Caco-2 (cell line): ENCODE data around the gene CACNA1S. TPM values are rescaled to one million over a fixed set of nuclear protein-coding genes. Genes with fewer than 3 reads are reported as not detected.
A peak's percentile ranks its signal among the peaks of the same experiment; 100 is the strongest.

Experiments used
- BruUV-seq: library from RNA; stranded (reverse); fragments of 400-500 nt; replicated peaks from 2 replicates; lab custom pipeline; 2021; lab: Mats Ljungman, UMichigan
- CTCF ChIA-PET: fragments of 300-600 bp; sonication (Branson Sonifier 250); formaldehyde crosslinking; loops from one replicate; lab custom pipeline; 2022; ENCODE audit warnings: antibody characterized with exemption; lab: Charles Lee
- POLR2A ChIA-PET: fragments of 300-600 bp; sonication (Branson Sonifier 250); formaldehyde crosslinking; loops from one replicate; lab custom pipeline; 2022; ENCODE audit warnings: antibody characterized with exemption; lab: Charles Lee
- DNase-seq, 2 experiments: peaks; one replicate each; pipeline versions ENCODE4 v3.0.0 to v3.0.0-alpha.2; 2020 to 2022
- H3K27me3 ChIP-seq: replicated peaks from 2 replicates; pipeline ENCODE4 v1.6.0; 2011; ENCODE audit warnings: low read length; ENCODE audit not compliant: control insufficient read depth, insufficient read depth
- H3K36me3 ChIP-seq: 2 replicates; pipeline ENCODE4 v1.5.1; 2011; ENCODE audit warnings: low read length; ENCODE audit not compliant: control insufficient read depth, insufficient read depth
- H3K4me1 ChIP-seq: fragments of 250-450 bp; sonication (Bioruptor Pico); 2 replicates; pipeline ENCODE4 v1.5.1; 2020; ENCODE audit warnings: mild to moderate bottlenecking
- H3K4me3 ChIP-seq: 2 replicates; pipeline ENCODE4 v1.5.1; 2011; ENCODE audit warnings: low read depth, mild to moderate bottlenecking, control low read depth, low read length
- H3K9me3 ChIP-seq: fragments of 250-450 bp; sonication (Bioruptor Pico); 2 replicates; pipeline ENCODE4 v1.5.1; 2020; ENCODE audit warnings: mild to moderate bottlenecking, moderate library complexity
- H3K27ac Mint-ChIP-seq: one replicate; pipeline ENCODE4 v1.8.0; 2022; ENCODE audit warnings: mixed read lengths; ENCODE audit not compliant: unreplicated experiment
- H3K27me3 Mint-ChIP-seq: one replicate; pipeline ENCODE4 v1.8.0; 2022; ENCODE audit warnings: mixed read lengths; ENCODE audit not compliant: insufficient read depth, unreplicated experiment
- H3K36me3 Mint-ChIP-seq: one replicate; pipeline ENCODE4 v1.8.0; 2022; ENCODE audit warnings: mild to moderate bottlenecking, mixed read lengths; ENCODE audit not compliant: insufficient read depth, unreplicated experiment
- H3K4me1 Mint-ChIP-seq: one replicate; pipeline ENCODE4 v1.8.0; 2022; ENCODE audit warnings: low read depth, mixed read lengths; ENCODE audit not compliant: unreplicated experiment
- H3K4me3 Mint-ChIP-seq: one replicate; pipeline ENCODE4 v1.8.0; 2022; ENCODE audit warnings: mild to moderate bottlenecking, moderate library complexity, mixed read lengths; ENCODE audit not compliant: unreplicated experiment
- H3K9me3 Mint-ChIP-seq: one replicate; pipeline ENCODE4 v1.8.0; 2022; ENCODE audit warnings: mixed read lengths; ENCODE audit not compliant: unreplicated experiment
- CTCF ChIP-seq, 2 experiments: fragments of 200-600 bp in 1 of 2; IDR thresholded peaks; 1 replicate in 1 of 2; 2 replicates in 1 of 2; pipeline versions ENCODE4 v1.5.1 to v1.8.0; 2011 to 2022; ENCODE audit warnings: antibody characterized with exemption in 1 of 2, control low read depth in 1 of 2, inconsistent platforms in 1 of 2, low read depth in 1 of 2, low read length in 1 of 2, mild to moderate bottlenecking in 1 of 2, moderate library complexity in 1 of 2; ENCODE audit not compliant: insufficient read depth in 1 of 2, severe bottlenecking in 1 of 2, unreplicated experiment in 1 of 2
- intact Hi-C: fragments of 100-400 bp; cut with micrococcal nuclease; formaldehyde crosslinking; loops from one replicate; pipeline ENCODE4 v1.10.0; 2022; ENCODE audit not compliant: unreplicated experiment
- total RNA-seq: library from RNA; stranded (reverse); gene quantifications from 2 replicates; pipeline ENCODE4 v1.2.3, GENCODE V29; 2022

Gene CACNA1S
- total RNA-seq, 1 experiment from 2014 or later = 0.07 TPM

- no peaks in the 10 kb centered on the region for H3K36me3 Mint-ChIP-seq
- POLR2A ChIA-PET = no interaction called here
- H3K4me3 ChIP-seq = no peak overlapping the region
- no peaks in the 10 kb centered on the region for H3K27me3 ChIP-seq
- DNase-seq = peak in 1 of 2 experiments; percentile 30
- CTCF ChIA-PET = interaction anchor here (0.8 to 1.1 kb wide), 2 partner anchors 8 to 25 kb away, joined by 3 to 4 read pairs; no protein-coding TSS in a partner anchor
- H3K4me1 Mint-ChIP-seq = peaks cover 15% of the 10 kb centered on the region
- intact Hi-C loops = loop anchor here (5.0 kb wide), 2 partner anchors 69 to 219 kb away; partner anchors contain the start of gene INAVA
- no TSS peak for BruUV-seq
- H3K4me1 ChIP-seq = 0 out of 2 replicates have a peak, but pooled peaks cover 9% of the 10 kb centered on the region
- H3K36me3 ChIP-seq = no peaks in the 10 kb centered on the region
- no peaks in the 10 kb centered on the region for H3K27me3 Mint-ChIP-seq
- no peaks in the 10 kb centered on the region for H3K9me3 ChIP-seq
- H3K4me3 Mint-ChIP-seq = no peak overlapping the region
- TF ChIP-seq CTCF (IDR thresholded peaks at IDR 0.05; ENCODE audit: insufficient read depth in 1 of 2, low read depth in 1 of 2, low read length in 1 of 2, severe bottlenecking in 1 of 2, unreplicated experiment in 1 of 2) = no peak
- H3K27ac Mint-ChIP-seq = peak overlapping the region; percentile 10
- no peaks in the 10 kb centered on the region for H3K9me3 Mint-ChIP-seq
Observed at GRCh38 chr1:201111156-201111555, 1.1 kb downstream of the CACNA1S start.

DNA sequence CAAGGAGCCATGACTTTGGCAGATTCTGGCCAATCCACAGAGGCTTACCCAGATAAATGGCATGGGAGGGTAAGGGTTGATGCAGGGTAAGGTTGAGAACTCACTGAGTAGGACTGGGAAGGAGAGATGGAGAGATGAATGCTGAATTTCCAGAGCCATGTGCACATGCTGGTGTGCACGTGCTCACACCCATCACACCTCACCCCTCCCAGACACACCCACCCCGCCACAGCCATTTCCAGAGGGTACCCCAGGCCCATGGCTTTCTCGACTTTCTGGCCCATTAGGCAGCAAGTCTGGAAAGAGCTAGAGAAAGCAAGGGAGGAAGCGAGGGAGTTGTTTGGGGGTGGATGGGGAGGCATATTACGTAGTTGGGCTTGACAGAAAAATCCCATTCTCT lies 1.6 kb downstream of the CACNA1S start:
- Mint-ChIP-seq H3K27me3 (no peaks in the 10 kb centered on the region), H3K27ac (peak overlapping the region; percentile 10), H3K36me3 (no peaks in the 10 kb centered on the region), H3K4me1 (peaks cover 15% of the 10 kb centered on the region), H3K4me3 (no peak overlapping the region), H3K9me3 (no peaks in the 10 kb centered on the region)
- 0 out of 2 replicates have a peak, but pooled peaks cover 9% of the 10 kb centered on the region for H3K4me1 ChIP-seq
- no peak for DNase-seq
- intact Hi-C loops = loop anchor here (5.0 kb wide), 2 partner anchors 68 to 218 kb away; partner anchors contain the start of gene INAVA
- TF ChIP-seq CTCF (IDR thresholded peaks at IDR 0.05; ENCODE audit: insufficient read depth in 1 of 2, low read depth in 1 of 2, low read length in 1 of 2, severe bottlenecking in 1 of 2, unreplicated experiment in 1 of 2) = no peak
- ChIA-PET CTCF (interaction anchor here (1.1 kb wide), 1 partner anchor 25 kb away, joined by 4 read pairs; no protein-coding TSS in a partner anchor), POLR2A (no interaction called here)
- H3K36me3 ChIP-seq = no peaks in the 10 kb centered on the region
- no peaks in the 10 kb centered on the region for H3K9me3 ChIP-seq
- no TSS peak for BruUV-seq
- no peak overlapping the region for H3K4me3 ChIP-seq
- no peaks in the 10 kb centered on the region for H3K27me3 ChIP-seq

GRCh38 chr1:201110138-201110537 lies 2.1 kb downstream of the CACNA1S start:
- no peaks in the 10 kb centered on the region for H3K36me3 Mint-ChIP-seq

More at GRCh38 chr1:201110138-201110537, 2.1 kb downstream of the CACNA1S start:
- Histone ChIP-seq H3K9me3 (no peaks in the 10 kb centered on the region), H3K4me1 (0 out of 2 replicates have a peak, but pooled peaks cover 9% of the 10 kb centered on the region), H3K4me3 (no peak overlapping the region), H3K27me3 (no peaks in the 10 kb centered on the region), H3K36me3 (no peaks in the 10 kb centered on the region)
- H3K27ac Mint-ChIP-seq = no peak overlapping the region
- CTCF ChIA-PET = no interaction called here
- no peak for TF ChIP-seq CTCF (IDR thresholded peaks at IDR 0.05; ENCODE audit: insufficient read depth in 1 of 2, low read depth in 1 of 2, low read length in 1 of 2, severe bottlenecking in 1 of 2, unreplicated experiment in 1 of 2)
- POLR2A ChIA-PET = no interaction called here
- DNase-seq = no peak
- no peaks in the 10 kb centered on the region for H3K9me3 Mint-ChIP-seq
- intact Hi-C loops = loop anchor here (5.0 kb wide), 2 partner anchors 68 to 218 kb away; partner anchors contain the start of gene INAVA
- peaks cover 15% of the 10 kb centered on the region for H3K4me1 Mint-ChIP-seq
- BruUV-seq = no TSS peak
- H3K4me3 Mint-ChIP-seq = no peak overlapping the region
- H3K27me3 Mint-ChIP-seq = no peaks in the 10 kb centered on the region
